ENCODE measurements around the gene EPHA6. TPM values are rescaled to one million over a fixed set of nuclear protein-coding genes. Genes with fewer than 3 reads are reported as not detected.

The EPHA6 gene
- total RNA-seq, 1 donor from 2014 or later: 0.11 TPM

- Histone ChIP-seq H4K20me1 (ENCODE audit: low read depth) (no peaks in the 10 kb centered on the region), H3K9me3 (ENCODE audit: low read depth) (no peaks in the 10 kb centered on the region), H2AFZ (replicated peaks) (no peak overlapping the region), H3K9ac (no peak overlapping the region), H3K36me3 (no peaks in the 10 kb centered on the region), H3K27me3 (no peaks in the 10 kb centered on the region), H3K4me1 (no peaks in the 10 kb centered on the region), H3K79me2 (ENCODE audit: low read depth) (no peaks in the 10 kb centered on the region), H3F3A (ENCODE audit: low read depth) (no peaks in the 10 kb centered on the region), H3K27ac (no peak overlapping the region), H3K4me2 (no peak overlapping the region), H3K4me3 (no peak overlapping the region)
- peaks cover 2% of the 10 kb centered on the region for H3K27me3 Mint-ChIP-seq (ENCODE audit: insufficient read depth, low read depth)
- H3K9me3 Mint-ChIP-seq: peaks cover 3% of the 10 kb centered on the region
- no peak overlapping the region for H3K27ac Mint-ChIP-seq
- H3K4me1 Mint-ChIP-seq: peaks cover 7% of the 10 kb centered on the region
- no peak overlapping the region for H3K4me3 Mint-ChIP-seq
- TF ChIP-seq EZH2phosphoT487 (IDR thresholded peaks at IDR 0.05): no peak
- no peak for TF ChIP-seq EZH2 (IDR thresholded peaks at IDR 0.05)
- no peak for TF ChIP-seq CTCF (IDR thresholded peaks at IDR 0.05)
- no peaks in the 10 kb centered on the region for H3K36me3 Mint-ChIP-seq
- DNase-seq (ENCODE audit: low spot score): no peak
These were observed 897.3 kb downstream of the EPHA6 start for GRCh38 chr3:97711654-97712053.

- Histone ChIP-seq H3K9me3 (ENCODE audit: low read depth) (no peaks in the 10 kb centered on the region), H3K27ac (no peak overlapping the region), H3K9ac (no peak overlapping the region), H3F3A (ENCODE audit: low read depth) (no peaks in the 10 kb centered on the region), H4K20me1 (ENCODE audit: low read depth) (no peaks in the 10 kb centered on the region), H3K79me2 (ENCODE audit: low read depth) (no peaks in the 10 kb centered on the region), H2AFZ (replicated peaks) (no peak overlapping the region), H3K27me3 (no peaks in the 10 kb centered on the region), H3K4me1 (no peaks in the 10 kb centered on the region), H3K4me2 (no peak overlapping the region), H3K4me3 (no peak overlapping the region), H3K36me3 (no peaks in the 10 kb centered on the region)
- Mint-ChIP-seq H3K4me3 (no peak overlapping the region), H3K4me1 (peaks cover 7% of the 10 kb centered on the region), H3K9me3 (peaks cover 3% of the 10 kb centered on the region), H3K27ac (no peak overlapping the region), H3K27me3 (ENCODE audit: insufficient read depth, low read depth) (peaks cover 2% of the 10 kb centered on the region), H3K36me3 (no peaks in the 10 kb centered on the region)
- no peak for TF ChIP-seq CTCF (IDR thresholded peaks at IDR 0.05)
- TF ChIP-seq EZH2phosphoT487 (IDR thresholded peaks at IDR 0.05): no peak
- no peak for TF ChIP-seq EZH2 (IDR thresholded peaks at IDR 0.05)
- no peak for DNase-seq (ENCODE audit: low spot score)
These were observed 898.5 kb downstream of the EPHA6 start for GRCh38 chr3:97712919-97713318.

GRCh38 chr3:97713634-97714033 lies 899.2 kb downstream of the EPHA6 start:
- H3K4me3 Mint-ChIP-seq: no peak overlapping the region
- no peaks in the 10 kb centered on the region for H3F3A ChIP-seq (ENCODE audit: low read depth)
- H3K36me3 Mint-ChIP-seq: no peaks in the 10 kb centered on the region
- H3K4me1 Mint-ChIP-seq: peaks cover 7% of the 10 kb centered on the region
- H3K9ac ChIP-seq: no peak overlapping the region
- H3K9me3 Mint-ChIP-seq: peaks cover 3% of the 10 kb centered on the region
- no peaks in the 10 kb centered on the region for H4K20me1 ChIP-seq (ENCODE audit: low read depth)
- no peaks in the 10 kb centered on the region for H3K79me2 ChIP-seq (ENCODE audit: low read depth)
- H3K36me3 ChIP-seq: no peaks in the 10 kb centered on the region
- H3K27me3 Mint-ChIP-seq (ENCODE audit: insufficient read depth, low read depth): peaks cover 2% of the 10 kb centered on the region
- no peak overlapping the region for H3K4me3 ChIP-seq
- H3K27ac ChIP-seq: no peak overlapping the region
- no peaks in the 10 kb centered on the region for H3K9me3 ChIP-seq (ENCODE audit: low read depth)
- no peak for TF ChIP-seq CTCF (IDR thresholded peaks at IDR 0.05)
- no peak for TF ChIP-seq EZH2 (IDR thresholded peaks at IDR 0.05)
- no peak for TF ChIP-seq EZH2phosphoT487 (IDR thresholded peaks at IDR 0.05)
- no peaks in the 10 kb centered on the region for H3K27me3 ChIP-seq
- H3K4me2 ChIP-seq: no peak overlapping the region
- H3K27ac Mint-ChIP-seq: no peak overlapping the region
- H2AFZ ChIP-seq (replicated peaks): no peak overlapping the region
- DNase-seq (ENCODE audit: low spot score): no peak
- no peaks in the 10 kb centered on the region for H3K4me1 ChIP-seq

Measured in neural progenitor cell (in vitro differentiated cells).